AG04449 (cell line): ENCODE measurements around the gene EXOSC9.

Experiments
- CTCF ChIA-PET: fragments of 350-600 bp; formaldehyde crosslinking; extraction: SDS; loops from one replicate; lab custom pipeline; 2021; ENCODE audit warnings: antibody characterized with exemption; lab: Yijun Ruan, JAX
- POLR2A ChIA-PET: fragments of 400-600, 350-600 bp; formaldehyde crosslinking; extraction: SDS; loops from one replicate; lab custom pipeline; 2020; ENCODE audit warnings: antibody characterized with exemption, inconsistent platforms; lab: Yijun Ruan, JAX
- DNase-seq: peaks from one replicate; pipeline ENCODE4 v3.0.0-alpha.2; 2010; ENCODE audit warnings: low read depth, low spot score
- H3K4me3 ChIP-seq: 2 replicates; pipeline ENCODE4 v1.5.1; 2011; ENCODE audit warnings: low read depth, mild to moderate bottlenecking, control low read depth, low read length
- CTCF ChIP-seq: IDR thresholded peaks from one replicate; pipeline ENCODE4 v1.5.1; 2011; ENCODE audit warnings: mild to moderate bottlenecking, moderate library complexity, low read length, control low read depth, inconsistent platforms; ENCODE audit not compliant: insufficient read depth; ENCODE audit errors: missing control alignments

Gene EXOSC9

GRCh38 chr4:121817701-121818100 lies 16.6 kb downstream of the EXOSC9 start:
- H3K4me3 ChIP-seq, result no peak overlapping the region
- TF ChIP-seq CTCF, result no peak
- DNase-seq, result no peak
- POLR2A ChIA-PET, result no interaction called here
- CTCF ChIA-PET, result no interaction called here

- CTCF ChIA-PET, result interaction anchor here (1.5 kb wide), 1 partner anchor 83 kb away, joined by 4 read pairs; no protein-coding TSS in a partner anchor
- POLR2A ChIA-PET, result no interaction called here
- no peak for TF ChIP-seq CTCF
- no peak for DNase-seq
- no peak overlapping the region for H3K4me3 ChIP-seq
Measured at GRCh38 chr4:121818215-121818614, 17.1 kb downstream of the EXOSC9 start.

- no peak overlapping the region for H3K4me3 ChIP-seq
- ChIA-PET CTCF (interaction anchor here (1.0 to 1.5 kb wide), 2 partner anchors 82 to 84 kb away, joined by 4 to 5 read pairs; no protein-coding TSS in a partner anchor), POLR2A (no interaction called here)
- TF ChIP-seq CTCF, result no peak
- no peak for DNase-seq
Measured at GRCh38 chr4:121819216-121819965, 18.3 kb downstream of the EXOSC9 start.

- no peak for TF ChIP-seq CTCF
- no peak for DNase-seq
- CTCF ChIA-PET, result interaction anchor here (1.7 to 2.1 kb wide), 2 partner anchors 57 to 85 kb away, joined by 4 to 5 read pairs; no protein-coding TSS in a partner anchor
- POLR2A ChIA-PET, result no interaction called here
- H3K4me3 ChIP-seq, result peak overlapping the region; percentile 84
Measured at GRCh38 chr4:121822047-121822446, 20.9 kb downstream of the EXOSC9 start.

GRCh38 chr4:121822796-121823504 lies 21.8 kb downstream of the EXOSC9 start:
- H3K4me3 ChIP-seq, result peak overlapping the region; percentile 84
- no peak for DNase-seq
- ChIA-PET POLR2A (interaction anchor here (1.5 kb wide), 1 partner anchor 22 kb away, joined by 3 read pairs; the partner anchor contains the start of gene EXOSC9), CTCF (interaction anchor here (0.8 to 2.1 kb wide), 4 partner anchors 9 to 108 kb away, joined by 3 to 4 read pairs (median 3); no protein-coding TSS in a partner anchor)
- TF ChIP-seq CTCF, result peak; percentile 16
